Stomach (tissue), 4 donors: ENCODE measurements around the gene ESYT3.

Experiments
- POLR2A ChIP-seq, 4 donors: fragments of 450-650 bp; IDR thresholded peaks; one replicate each; pipeline ENCODE4 v1.6.1; 2016; ENCODE audit warnings: antibody characterized with exemption in 4 of 4, control low read depth in 2 of 4, mild to moderate bottlenecking in 1 of 4, moderate library complexity in 1 of 4
- TF ChIP-seq, protein P1 (sequence below), 7 experiments: fragments of 450-650 bp in 4 of 7; fragments of 200-600 bp in 3 of 7; sonication (generic) in 3 of 7; IDR thresholded peaks; one replicate each; pipeline ENCODE4 v1.5.1; 2016 to 2019; ENCODE audit warnings: antibody characterized with exemption in 7 of 7, control low read depth in 2 of 7, mild to moderate bottlenecking in 1 of 7

DNA sequence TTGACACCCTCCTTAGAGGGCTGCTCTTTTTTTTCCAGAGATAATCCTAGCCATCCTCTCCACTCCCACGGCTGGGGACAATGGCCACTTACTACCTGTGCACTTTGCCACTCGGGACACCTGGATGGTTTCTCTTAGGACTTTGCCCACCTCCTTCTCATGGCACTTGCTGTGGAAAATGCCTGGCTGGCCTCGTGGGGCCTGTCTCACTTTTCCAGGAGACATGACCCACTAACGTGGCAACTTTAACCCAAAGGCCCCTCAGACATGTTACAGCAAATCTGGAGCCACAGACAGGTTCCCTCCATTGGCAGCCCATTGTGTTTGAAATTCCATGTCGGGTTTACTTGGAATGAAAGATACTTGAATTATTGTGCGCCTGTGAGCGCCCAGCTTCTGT, 29.4 kb upstream of the ESYT3 start:
- TF ChIP-seq, protein P1, sequence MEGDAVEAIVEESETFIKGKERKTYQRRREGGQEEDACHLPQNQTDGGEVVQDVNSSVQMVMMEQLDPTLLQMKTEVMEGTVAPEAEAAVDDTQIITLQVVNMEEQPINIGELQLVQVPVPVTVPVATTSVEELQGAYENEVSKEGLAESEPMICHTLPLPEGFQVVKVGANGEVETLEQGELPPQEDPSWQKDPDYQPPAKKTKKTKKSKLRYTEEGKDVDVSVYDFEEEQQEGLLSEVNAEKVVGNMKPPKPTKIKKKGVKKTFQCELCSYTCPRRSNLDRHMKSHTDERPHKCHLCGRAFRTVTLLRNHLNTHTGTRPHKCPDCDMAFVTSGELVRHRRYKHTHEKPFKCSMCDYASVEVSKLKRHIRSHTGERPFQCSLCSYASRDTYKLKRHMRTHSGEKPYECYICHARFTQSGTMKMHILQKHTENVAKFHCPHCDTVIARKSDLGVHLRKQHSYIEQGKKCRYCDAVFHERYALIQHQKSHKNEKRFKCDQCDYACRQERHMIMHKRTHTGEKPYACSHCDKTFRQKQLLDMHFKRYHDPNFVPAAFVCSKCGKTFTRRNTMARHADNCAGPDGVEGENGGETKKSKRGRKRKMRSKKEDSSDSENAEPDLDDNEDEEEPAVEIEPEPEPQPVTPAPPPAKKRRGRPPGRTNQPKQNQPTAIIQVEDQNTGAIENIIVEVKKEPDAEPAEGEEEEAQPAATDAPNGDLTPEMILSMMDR (IDR thresholded peaks at IDR 0.05), result no peak
- TF ChIP-seq POLR2A (IDR thresholded peaks at IDR 0.05), result no peak
